HG02798 (cell line): ENCODE data around the gene CHAF1B.
A peak's percentile ranks its signal among the peaks of the same experiment; 100 is the strongest.
"Not testable (repeated sequence)": the region's sequence is repeated elsewhere in the genome, so short reads cannot be mapped to it uniquely, and the experiment has no call there.

Experiments used
- ATAC-seq: cut with Tn5 transposase; IDR thresholded peaks from one replicate; pipeline ENCODE4 v1.9.1; 2021; ENCODE audit warnings: mild to moderate bottlenecking; ENCODE audit not compliant: unreplicated experiment, poor library complexity

Gene CHAF1B

DNA sequence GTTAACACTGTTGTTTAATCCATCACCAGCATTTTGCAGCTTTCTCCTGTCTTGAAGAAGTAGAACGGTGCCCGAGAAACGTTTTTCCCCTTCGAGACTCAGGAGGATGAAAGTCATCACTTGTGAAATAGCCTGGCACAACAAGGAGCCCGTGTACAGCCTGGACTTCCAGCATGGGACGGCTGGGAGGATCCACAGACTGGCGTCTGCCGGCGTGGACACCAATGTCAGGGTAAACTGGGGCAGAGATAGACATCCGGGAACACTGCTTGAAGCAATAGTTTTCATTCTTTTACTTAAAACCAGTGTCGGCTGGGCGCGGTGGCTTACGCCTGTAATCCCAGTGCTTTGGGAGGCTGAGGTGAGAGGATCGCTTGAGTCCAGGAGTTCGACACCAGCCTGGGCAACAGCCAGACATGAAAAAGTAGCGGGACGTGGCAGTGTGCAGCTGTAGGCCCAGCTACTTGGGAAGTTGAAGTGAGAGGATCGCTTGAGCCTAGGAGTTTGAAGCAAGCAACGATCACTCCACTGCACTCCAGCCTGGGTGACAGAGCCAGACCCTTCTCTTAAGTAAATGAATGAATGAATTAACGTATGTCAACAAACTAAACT is 945 bp downstream of the CHAF1B start:
- ATAC-seq = no peak

DNA sequence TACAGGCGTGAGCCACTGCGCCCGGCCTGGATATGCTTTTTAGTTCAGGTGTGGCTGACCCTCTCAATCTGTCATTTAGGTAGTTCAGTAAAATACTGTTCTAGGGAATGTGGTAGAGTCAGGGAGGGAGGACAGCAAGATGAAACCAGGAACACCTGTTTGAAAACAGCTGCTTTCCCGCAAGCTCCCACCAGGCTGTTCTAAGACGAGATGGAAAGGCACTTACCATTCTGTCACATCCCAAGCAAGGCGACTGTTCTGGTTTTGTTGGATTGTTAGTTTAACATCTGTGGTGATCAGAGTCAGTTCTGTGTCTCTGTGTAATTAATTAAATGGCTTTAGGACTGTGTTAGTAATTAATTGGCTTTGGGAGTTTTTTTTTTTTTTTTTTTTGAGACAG is 2.9 kb downstream of the CHAF1B start:
- ATAC-seq = no peak

DNA sequence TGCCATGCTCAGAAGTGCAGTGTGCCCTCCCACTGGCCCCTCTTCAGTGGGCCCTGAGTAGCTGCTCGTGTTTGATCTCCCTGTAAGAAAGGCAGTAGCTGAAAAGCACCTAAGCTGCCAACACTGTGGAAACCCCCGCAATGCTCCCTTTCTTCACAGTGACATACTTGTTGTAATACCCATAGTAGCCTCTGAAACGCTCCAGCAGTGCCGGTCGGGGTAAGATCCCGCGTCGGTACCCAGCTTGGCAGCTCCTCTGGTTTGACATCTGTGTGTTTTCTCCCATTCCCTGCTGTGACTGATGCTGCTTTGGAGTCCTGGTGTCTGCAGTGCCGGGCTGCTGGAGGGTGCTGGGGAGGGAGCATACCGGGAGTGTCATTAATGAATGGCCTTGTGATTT is 3.6 kb downstream of the CHAF1B start:
- no peak for ATAC-seq

DNA sequence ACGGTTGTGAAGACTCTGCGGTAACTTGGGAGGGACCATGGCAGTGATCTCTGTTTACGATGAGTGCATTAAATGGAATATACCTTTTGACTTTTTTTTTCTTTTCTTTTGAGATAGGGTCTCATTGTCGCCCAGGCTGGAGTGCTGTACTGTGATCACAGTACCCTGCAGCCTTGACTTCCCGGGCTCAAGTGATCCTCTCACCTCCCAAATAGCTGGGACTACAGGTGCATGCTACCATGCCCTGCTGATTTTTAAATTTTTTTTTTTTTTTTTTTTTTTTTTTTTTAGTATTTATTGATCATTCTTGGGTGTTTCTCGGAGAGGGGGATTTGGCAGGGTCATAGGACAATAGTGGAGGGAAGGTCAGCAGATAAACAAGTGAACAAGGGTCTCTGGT is 6.5 kb downstream of the CHAF1B start:
- ATAC-seq = not testable (repeated sequence)

DNA sequence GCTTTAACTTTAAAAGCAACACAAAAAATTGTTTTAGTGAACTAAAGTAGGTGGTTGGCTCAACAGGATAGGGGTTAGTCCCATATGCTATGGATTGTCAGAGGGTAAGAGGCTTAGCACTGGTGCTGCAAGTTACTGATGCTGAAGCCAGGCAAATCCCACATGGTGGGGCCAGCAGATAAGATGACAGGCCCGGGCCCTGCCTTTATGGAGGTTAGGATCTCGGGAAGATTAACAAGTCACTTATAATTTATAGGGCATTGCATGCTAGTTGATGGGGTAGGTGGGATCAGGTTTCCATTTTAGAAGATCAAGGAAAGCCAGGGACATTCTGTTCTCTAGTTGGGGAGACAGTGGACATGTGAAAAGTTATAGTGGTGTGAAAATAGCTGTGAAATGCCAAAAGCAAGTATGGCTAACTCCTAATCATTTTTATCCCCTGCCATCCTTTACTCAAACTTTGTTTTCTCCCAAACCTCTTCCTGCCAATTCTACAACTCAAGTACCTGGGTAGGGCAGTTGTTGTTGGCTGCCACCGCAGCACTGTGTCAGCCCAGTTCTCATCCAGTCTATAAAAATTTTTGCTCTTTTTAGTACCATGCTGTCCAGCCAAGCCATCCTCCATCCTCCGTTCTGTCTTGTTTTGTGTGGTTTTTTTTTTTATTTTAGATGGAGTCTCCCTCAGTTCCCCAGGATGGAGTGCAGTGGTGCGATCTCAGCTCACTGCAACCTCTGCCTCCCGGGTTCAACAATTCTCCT is 10.3 kb downstream of the CHAF1B start:
- ATAC-seq = no peak

DNA sequence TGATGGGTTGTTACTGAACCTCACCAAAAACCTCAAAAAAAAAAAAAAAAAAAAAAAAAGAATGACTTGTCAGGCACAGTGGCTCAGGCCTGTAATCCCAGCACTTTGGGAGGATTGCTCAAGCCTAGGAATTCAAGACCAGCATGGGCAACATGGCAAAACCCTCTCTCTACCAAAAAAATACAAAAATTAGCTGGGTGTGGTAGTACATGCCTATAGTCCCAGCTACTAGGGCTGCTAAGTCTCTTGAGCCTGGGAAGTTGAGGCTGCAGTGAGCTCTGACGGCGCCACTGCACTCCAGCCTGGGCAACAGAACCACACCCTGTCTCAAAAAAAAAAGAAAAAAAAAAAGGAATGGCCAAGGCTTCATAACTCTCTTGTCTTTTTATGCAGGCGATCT is 11.1 kb downstream of the CHAF1B start:
- ATAC-seq = no peak

DNA sequence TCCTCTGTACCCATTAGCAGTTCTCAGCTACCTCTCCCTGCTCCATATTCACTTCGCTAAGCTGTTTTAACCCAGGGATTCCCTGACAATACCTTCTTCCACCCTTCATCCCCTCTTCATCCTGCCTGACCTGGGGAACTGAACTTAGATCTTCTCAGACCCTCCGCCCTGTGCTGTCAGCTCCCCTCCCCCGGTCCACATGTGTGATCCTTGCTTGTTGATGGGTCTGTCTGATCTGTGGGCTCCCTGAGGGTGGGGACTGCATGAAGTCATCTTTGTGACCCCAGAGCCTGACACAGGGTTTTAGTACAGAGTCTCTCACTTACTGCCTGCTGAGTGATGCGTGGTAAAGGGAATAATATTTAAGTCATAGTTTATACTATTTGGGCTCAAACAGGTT is 11.8 kb downstream of the CHAF1B start:
- no peak for ATAC-seq

DNA sequence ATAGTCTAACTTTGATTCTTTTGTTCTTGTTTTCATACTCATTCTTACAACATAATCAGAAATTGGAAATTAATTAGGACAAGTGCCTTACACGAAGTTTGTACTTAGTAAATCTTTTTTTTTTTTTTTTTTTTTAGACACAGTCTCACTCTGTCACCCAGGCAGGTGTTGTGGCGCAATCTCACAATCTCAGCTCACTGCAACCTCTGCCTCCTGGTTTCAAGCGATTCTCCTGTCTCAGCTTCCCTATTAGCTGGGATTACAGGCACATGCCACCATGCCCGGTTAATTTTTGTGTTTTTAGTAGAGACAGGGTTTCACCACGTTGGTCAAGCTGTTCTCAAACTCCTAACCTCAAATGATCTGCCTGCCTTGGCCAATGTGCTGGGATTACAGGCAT is 12.4 kb downstream of the CHAF1B start:
- ATAC-seq = no peak

DNA sequence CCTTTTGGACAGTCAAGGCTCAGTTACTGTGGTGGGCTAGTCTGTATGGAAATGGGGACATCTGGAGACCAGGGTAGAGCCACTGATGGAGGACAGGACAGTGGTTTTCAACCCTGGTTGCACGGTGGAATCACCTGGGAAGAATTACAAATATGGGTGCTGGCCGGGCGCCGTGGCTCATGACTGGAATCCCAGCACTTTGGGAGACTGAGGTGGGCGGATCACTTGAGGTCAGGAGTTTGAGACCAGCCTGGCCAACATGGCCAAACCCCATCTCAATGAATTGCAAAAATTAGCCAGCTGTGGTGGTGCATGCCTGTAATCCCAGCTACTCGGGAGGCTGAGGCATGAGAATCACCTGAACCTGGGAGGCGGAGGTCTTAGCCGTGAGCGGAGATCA is 14.5 kb downstream of the CHAF1B start:
- ATAC-seq = not testable (repeated sequence)

DNA sequence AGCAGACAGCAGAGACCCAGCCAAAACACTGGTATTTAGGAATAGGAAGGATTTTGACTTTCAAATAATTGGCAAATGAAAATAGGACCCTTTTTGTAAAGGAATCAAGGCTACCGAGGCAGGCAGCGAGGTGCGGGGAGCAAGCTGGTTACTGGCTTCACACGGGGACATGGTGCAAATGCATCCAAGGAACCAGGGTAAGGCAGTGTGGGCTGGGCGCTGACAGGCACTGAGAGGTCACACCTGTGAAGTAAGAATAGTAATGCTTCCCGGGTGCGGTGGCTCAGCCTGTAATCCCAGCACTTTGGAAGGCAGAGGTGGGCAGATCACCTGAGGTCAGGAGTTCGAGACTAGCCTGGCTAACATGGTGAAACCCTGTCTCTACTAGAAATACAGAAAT is 15.5 kb downstream of the CHAF1B start:
- no peak for ATAC-seq

DNA sequence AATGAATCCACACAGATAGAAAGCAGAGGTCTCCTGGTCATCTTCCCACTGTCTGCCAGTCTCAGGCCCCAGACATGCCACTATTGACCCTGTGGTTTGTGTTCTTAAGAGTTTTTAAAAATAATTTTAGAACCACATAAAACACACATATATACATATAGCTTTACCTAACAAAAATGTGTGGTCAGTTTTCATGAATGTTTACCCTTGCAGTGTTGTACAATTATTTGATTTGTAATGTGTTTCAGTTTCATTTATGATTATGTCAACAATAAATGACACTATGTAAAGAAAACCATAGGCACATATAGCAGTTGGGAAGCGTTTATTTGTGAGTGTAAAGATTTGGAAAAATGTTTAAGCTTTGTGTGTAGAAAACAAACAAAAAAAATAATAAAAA is 17.1 kb downstream of the CHAF1B start:
- ATAC-seq = no peak

DNA sequence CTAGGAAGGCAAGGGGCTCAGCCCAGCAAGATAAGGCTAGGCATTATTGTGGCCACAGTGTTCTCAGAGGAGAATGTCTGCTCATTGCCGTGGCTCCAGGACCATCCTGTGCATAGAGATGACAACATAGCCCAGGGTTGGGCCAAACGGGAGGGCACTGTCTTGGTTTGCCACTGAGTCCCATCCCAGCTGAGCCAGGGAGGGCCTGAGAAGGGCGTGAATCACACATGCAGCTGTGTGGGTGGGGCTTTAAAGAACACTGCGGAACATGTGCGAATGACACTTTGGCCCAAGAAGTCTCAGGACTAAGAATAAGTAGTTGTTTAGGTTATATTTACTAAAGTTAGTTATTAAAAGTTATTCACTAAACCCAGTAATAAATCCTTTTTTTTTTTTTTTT is 18.5 kb downstream of the CHAF1B start:
- ATAC-seq = no peak

DNA sequence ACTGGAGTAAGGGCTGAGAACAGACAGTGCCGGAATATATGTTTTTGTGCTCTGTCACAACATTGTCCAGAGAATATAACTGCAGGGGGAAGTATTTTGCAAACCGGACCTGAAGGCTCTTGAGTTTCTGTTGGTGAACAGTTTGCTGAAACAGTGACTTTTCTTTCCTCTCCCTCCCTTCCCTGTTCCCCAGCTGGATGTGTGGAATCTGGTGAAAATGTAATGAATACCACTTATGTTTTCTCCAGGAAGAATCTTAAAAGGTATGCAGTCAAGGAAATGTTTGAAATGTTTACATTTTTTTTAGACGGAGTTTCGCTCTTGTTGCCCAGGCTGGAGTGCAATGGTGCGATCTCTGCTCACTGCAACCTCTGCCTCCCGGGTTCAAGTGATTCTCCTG is 23.4 kb downstream of the CHAF1B start:
- no peak for ATAC-seq

DNA sequence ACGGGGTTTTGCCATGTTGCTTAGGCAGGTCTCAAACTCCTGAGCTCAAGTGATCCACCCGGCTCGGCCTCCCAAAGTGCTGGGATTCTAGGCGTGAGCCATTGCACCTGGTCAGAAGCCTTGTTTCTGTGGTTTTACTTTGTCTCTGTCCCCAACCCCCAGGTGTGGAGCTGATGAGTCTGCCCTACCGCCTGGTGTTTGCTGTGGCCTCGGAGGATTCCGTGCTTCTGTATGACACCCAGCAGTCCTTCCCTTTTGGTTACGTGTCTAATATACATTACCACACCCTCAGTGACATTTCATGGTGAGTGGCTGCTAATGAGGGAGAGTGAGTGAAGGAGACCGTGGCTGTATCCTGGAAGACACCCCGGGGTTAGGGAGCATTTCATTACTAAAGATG is 26.1 kb downstream of the CHAF1B start:
- ATAC-seq = no peak

DNA sequence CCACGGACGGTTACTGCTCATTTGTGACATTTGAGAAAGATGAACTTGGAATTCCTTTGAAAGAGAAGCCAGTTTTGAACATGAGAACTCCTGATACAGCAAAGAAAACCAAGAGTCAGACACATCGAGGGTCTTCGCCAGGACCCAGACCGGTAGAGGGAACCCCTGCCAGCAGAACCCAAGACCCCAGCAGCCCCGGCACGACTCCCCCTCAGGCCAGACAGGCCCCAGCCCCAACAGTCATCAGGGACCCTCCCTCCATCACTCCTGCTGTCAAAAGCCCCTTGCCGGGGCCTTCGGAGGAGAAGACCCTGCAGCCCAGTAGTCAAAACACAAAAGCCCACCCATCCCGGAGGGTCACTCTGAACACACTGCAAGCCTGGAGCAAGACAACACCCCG is 27.7 kb downstream of the CHAF1B start:
- no peak for ATAC-seq

DNA sequence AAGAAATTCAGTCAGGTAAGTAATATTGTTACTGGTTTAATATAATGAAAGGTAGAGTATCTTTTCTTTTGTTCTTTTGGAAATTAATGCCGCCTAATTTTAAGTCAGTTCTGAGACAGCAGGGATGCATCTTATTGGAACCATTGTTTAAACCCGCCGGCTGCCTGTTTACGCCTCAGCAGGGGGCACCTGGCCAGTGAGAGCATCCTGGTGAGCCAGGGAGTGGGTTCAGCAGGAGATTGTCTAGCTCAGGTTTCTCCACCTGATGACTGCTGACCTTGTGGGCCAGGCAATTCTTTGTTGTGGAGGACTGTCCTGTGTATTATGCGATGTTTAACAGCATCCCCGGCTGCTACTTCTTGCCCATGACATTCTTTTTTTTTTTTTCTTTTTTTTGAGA is 30.2 kb downstream of the CHAF1B start:
- no peak for ATAC-seq

DNA sequence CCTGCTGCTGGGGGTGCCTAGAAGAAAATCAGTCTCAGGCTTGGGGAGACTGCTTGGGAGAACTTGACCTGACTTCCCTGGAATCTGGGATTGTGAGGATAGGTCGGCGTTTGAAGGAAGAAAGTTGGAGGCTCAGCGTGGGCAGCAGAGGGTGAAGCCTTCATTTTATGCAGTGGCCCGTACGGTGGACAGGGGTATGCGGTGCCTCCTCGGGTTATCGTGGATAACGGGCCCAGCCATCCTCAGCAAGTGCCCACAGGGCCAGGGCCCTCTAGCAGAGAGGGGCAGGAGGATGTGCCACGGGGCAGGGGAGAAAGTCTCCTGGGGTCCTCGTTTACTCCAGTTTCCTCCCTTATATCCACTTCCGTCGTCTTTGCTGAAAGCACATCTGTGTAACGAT is 34.0 kb downstream of the CHAF1B start:
- ATAC-seq = no peak

DNA sequence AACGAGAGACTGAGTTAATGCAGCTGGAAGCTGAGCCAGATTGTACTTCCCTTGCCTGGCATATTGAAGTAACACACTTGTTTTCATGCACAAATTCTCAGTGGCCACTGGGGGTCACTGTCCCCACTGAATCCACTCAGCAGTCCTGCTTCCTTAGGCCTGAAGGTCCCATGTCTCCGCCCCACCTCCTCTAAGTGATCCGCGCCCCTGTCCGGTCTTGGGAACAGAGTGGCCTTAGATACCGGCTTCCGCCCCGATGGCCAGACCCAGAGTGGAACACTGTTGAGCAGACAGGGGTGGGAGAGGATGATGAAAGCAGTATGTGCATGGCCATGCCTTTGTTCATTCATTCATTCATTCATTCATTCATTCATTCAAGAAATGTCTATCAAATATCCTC is 34.8 kb downstream of the CHAF1B start:
- peak; percentile 62 for ATAC-seq

DNA sequence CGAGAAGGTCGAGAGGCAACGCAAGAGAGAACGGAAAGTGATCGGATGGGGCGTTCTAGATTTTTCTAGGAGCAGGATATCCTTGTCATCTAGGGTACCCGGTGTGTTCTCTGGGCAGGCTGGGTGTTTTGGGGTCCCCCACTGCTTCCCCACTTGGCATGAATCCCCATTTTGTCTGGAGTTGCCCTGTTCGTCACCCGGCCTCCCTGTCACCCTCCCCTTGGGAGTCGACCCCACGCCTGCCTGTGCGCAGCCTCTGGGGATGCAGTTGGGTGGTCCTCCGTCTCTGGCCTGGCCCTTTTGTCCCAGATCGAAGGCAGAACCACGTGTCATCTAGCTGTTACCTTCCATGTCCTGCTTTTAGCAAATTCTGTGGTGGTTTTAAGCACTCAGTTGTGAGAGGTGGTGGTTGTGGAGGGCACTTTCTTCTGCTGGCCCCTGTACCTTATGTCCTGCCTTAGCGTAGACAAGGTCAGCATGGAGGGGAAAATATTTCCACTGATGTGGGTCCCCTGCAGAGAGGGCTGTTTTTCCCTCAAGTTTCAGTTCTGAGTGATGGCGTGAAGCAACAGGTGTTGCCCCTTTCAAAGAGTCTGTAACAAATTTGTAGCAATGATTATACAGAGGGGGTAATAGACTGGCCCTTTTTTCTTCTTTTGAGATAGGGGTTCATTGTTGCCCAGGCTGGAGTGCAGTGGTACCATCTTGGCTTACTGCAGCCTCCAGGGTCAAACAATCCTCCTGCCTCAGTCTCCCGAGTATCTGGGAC is 35.6 kb downstream of the CHAF1B start:
- no peak for ATAC-seq

DNA sequence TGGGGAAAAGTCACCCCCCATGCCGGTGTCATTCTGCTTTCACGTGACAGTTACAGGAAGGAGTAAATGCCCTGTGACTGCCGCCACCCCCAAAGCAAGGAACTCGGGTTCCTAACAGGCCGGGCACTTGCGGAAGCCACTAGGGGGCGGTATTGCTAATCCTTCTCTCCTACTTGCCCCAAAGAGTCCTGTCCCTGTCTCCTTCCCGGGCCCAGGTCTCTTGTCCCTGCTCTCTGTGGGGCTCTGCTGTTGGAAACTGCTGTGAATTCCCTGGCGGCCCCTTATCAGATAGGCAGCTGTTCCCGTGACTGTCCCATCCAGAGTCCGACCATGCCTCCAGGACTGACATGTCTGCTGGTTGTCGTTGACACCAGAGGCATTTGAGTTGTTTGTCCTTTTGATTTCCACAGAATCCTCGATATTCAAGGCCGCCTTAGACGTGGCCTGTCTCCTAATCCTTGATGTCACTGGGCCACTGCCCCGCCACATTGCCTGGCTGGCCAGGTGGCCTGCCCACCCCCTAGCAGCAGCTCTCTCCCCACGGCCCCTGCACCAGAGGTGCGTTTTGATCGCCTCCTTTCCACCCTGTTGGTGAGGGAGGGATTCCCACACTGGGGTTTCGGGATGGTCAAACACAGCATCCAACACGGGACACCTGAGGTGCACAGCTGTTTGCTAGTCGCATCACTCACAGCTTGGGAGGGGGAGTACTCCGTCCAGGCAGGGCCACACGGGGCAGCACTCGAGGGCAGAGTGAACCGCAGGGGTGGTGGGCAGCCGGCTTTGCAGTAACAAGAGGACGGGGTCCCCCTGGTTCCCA is 37.3 kb downstream of the CHAF1B start:
- no peak for ATAC-seq
